Spleen (tissue), 7 donors: ENCODE results near the gene BCL11B.

ENCODE experiments used
- POLR2A ChIP-seq, 3 donors: fragments of 450-650 bp; IDR thresholded peaks; one replicate each; pipeline ENCODE4 v1.5.1; 2017; ENCODE audit warnings: antibody characterized with exemption in 3 of 3, mild to moderate bottlenecking in 1 of 3
- POLR2AphosphoS5 ChIP-seq, 3 donors: sonication (generic); formaldehyde crosslinking; IDR thresholded peaks; one replicate each; pipeline ENCODE4 v1.5.1; 2017; ENCODE audit warnings: antibody characterized with exemption in 3 of 3
- TF ChIP-seq, protein P1 (sequence below), 11 experiments: fragments of 200-600 bp in 7 of 11; fragments of 450-650 bp in 4 of 11; sonication (generic) in 4 of 11; IDR thresholded peaks in 8 of 11; conservative IDR thresholded peaks in 3 of 11; 1 replicate in 7 of 11; 2 replicates in 4 of 11; pipeline versions ENCODE4 v1.4.0 to v1.8.0; 2016 to 2021; ENCODE audit warnings: antibody characterized with exemption in 11 of 11, inconsistent platforms in 4 of 11, mild to moderate bottlenecking in 1 of 11
- donor health status: DM: no; HTN: no; CAD: no; lungs with moderate emphysema.
- donor health status: DM: no; HTN: no; CAD: no.
- donor health status: DM: no; HTN: no; CAD: no.

DNA sequence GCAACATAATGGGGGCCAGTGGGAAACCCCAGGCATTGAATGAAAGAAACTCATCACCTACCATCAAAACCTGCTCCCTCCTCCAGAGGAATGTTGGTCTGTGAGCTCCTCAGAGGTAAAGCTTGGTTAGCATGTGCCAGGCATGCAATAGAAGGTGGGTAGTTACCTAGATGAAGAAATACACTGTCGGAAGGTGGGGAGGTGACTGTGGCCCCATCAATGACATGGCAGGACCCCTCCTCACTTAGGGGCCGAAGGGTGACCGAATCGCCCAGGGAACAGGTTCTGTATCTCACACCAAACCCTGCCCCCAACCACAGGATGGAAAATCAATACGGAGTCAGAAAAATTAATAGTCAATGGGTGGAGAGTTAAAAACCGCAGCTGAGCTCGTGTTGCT is 135.6 kb downstream of the BCL11B start:
- no peak for TF ChIP-seq POLR2AphosphoS5 (IDR thresholded peaks at IDR 0.05)
- TF ChIP-seq, protein P1, sequence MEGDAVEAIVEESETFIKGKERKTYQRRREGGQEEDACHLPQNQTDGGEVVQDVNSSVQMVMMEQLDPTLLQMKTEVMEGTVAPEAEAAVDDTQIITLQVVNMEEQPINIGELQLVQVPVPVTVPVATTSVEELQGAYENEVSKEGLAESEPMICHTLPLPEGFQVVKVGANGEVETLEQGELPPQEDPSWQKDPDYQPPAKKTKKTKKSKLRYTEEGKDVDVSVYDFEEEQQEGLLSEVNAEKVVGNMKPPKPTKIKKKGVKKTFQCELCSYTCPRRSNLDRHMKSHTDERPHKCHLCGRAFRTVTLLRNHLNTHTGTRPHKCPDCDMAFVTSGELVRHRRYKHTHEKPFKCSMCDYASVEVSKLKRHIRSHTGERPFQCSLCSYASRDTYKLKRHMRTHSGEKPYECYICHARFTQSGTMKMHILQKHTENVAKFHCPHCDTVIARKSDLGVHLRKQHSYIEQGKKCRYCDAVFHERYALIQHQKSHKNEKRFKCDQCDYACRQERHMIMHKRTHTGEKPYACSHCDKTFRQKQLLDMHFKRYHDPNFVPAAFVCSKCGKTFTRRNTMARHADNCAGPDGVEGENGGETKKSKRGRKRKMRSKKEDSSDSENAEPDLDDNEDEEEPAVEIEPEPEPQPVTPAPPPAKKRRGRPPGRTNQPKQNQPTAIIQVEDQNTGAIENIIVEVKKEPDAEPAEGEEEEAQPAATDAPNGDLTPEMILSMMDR (IDR thresholded peaks at IDR 0.05 in 8 of 11, conservative IDR thresholded peaks at IDR 0.05 in 3 of 11), result no peak
- no peak for TF ChIP-seq POLR2A (IDR thresholded peaks at IDR 0.05)
